Testis (tissue), 2 donors: ENCODE results near the gene PRLR.

Experiments
- CTCF ChIP-seq, 3 experiments: fragments of 450-650 bp in 2 of 3; fragments of 200-600 bp in 1 of 3; sonication (generic) in 1 of 3; IDR thresholded peaks; one replicate each; pipeline ENCODE4 v1.5.1; 2016 to 2019; ENCODE audit warnings: antibody characterized with exemption in 3 of 3, mild to moderate bottlenecking in 2 of 3, moderate library complexity in 1 of 3
- POLR2A ChIP-seq: fragments of 450-650 bp; IDR thresholded peaks from one replicate; pipeline ENCODE4 v1.6.1; 2017; ENCODE audit warnings: antibody characterized with exemption, mild to moderate bottlenecking, moderate library complexity

- TF ChIP-seq CTCF (IDR thresholded peaks at IDR 0.05) (no peak), POLR2A (no peak)
Observed at GRCh38 chr5:35177783-35178182, 52.5 kb downstream of the PRLR start.
